ENCODE data around the gene ST6GALNAC6. TPM values are rescaled to one million over a fixed set of nuclear protein-coding genes. Genes with fewer than 3 reads are reported as not detected.
"Not testable (repeated sequence)": the region's sequence is repeated elsewhere in the genome, so short reads cannot be mapped to it uniquely, and the experiment has no call there.

ST6GALNAC6 gene
- total RNA-seq, 1 donor = 44.0 TPM

GRCh38 chr9:127850286-127850830 lies 49.0 kb downstream of the ST6GALNAC6 start:
- no peak for DNase-seq (ENCODE audit: low read depth)
- H3K4me3 ChIP-seq (ENCODE audit: low read depth, low read length) = no peak overlapping the region
- TF ChIP-seq CTCF (IDR thresholded peaks at IDR 0.05; ENCODE audit: insufficient read depth, low read depth, low read length) = no peak

GRCh38 chr9:127848756-127849504 lies 50.5 kb downstream of the ST6GALNAC6 start:
- DNase-seq (ENCODE audit: low read depth) = no peak
- TF ChIP-seq CTCF (IDR thresholded peaks at IDR 0.05; ENCODE audit: insufficient read depth, low read depth, low read length) = no peak
- no peak overlapping the region for H3K4me3 ChIP-seq (ENCODE audit: low read depth, low read length)

GRCh38 chr9:127847833-127848755 lies 51.3 kb downstream of the ST6GALNAC6 start:
- no peak for TF ChIP-seq CTCF (IDR thresholded peaks at IDR 0.05; ENCODE audit: insufficient read depth, low read depth, low read length)
- no peak overlapping the region for H3K4me3 ChIP-seq (ENCODE audit: low read depth, low read length)
- DNase-seq (ENCODE audit: low read depth) = no peak

- TF ChIP-seq CTCF (IDR thresholded peaks at IDR 0.05; ENCODE audit: insufficient read depth, low read depth, low read length) = no peak
- peak; percentile 82 for DNase-seq (ENCODE audit: low read depth)
- H3K4me3 ChIP-seq (ENCODE audit: low read depth, low read length) = no peak overlapping the region
Measured at GRCh38 chr9:127847178-127847510, 52.3 kb downstream of the ST6GALNAC6 start.

- TF ChIP-seq CTCF (IDR thresholded peaks at IDR 0.05; ENCODE audit: insufficient read depth, low read depth, low read length) = no peak
- peak; percentile 64 for DNase-seq (ENCODE audit: low read depth)
- no peak overlapping the region for H3K4me3 ChIP-seq (ENCODE audit: low read depth, low read length)
Measured at GRCh38 chr9:127846443-127847177, 52.8 kb downstream of the ST6GALNAC6 start.

GRCh38 chr9:127845619-127846018 lies 53.8 kb downstream of the ST6GALNAC6 start:
- DNase-seq (ENCODE audit: low read depth) = not testable (repeated sequence)

More at GRCh38 chr9:127845619-127846018, 53.8 kb downstream of the ST6GALNAC6 start:
- H3K4me3 ChIP-seq (ENCODE audit: low read depth, low read length) = not testable (repeated sequence)
